Gastrocnemius medialis (tissue), 4 donors: ENCODE measurements around the gene C12orf50. TPM values are rescaled to one million over a fixed set of nuclear protein-coding genes. Genes with fewer than 3 reads are reported as not detected.
"Not testable (repeated sequence)": the region's sequence is repeated elsewhere in the genome, so short reads cannot be mapped to it uniquely, and the experiment has no call there.

Source experiments
- ATAC-seq, 2 donors: fragments of 150-250 bp; one replicate each; pipeline ENCODE4 v1.9.1; 2016
- DNase-seq, 2 donors: peaks; one replicate each; pipeline ENCODE4 v3.0.0-alpha.2; 2019
- H3K27ac ChIP-seq, 4 donors: fragments of 200-600 bp; sonication (generic); 1 replicate in 1 of 4; 2 replicates in 3 of 4; pipeline ENCODE4 v1.5.1; 2016 to 2018; ENCODE audit warnings: mild to moderate bottlenecking in 2 of 4, moderate library complexity in 1 of 4
- H3K27me3 ChIP-seq, 3 donors: fragments of 200-600 bp; sonication (generic) in 2 of 3; 1 replicate in 1 of 3; 2 replicates in 2 of 3; pipeline versions ENCODE4 v1.5.1 to v1.6.0; 2016 to 2019; ENCODE audit warnings: mild to moderate bottlenecking in 1 of 3, moderate library complexity in 1 of 3
- H3K36me3 ChIP-seq, 2 donors: fragments of 200-600 bp; sonication (generic) in 1 of 2; one replicate each; pipeline ENCODE4 v1.5.1; 2017 to 2018
- H3K4me1 ChIP-seq, 2 donors: fragments of 200-600 bp; sonication (generic) in 1 of 2; one replicate each; pipeline ENCODE4 v1.5.1; 2016 to 2017; ENCODE audit warnings: mild to moderate bottlenecking in 2 of 2
- H3K4me3 ChIP-seq, 4 donors: fragments of 200-600 bp; sonication (generic) in 3 of 4; 1 replicate in 1 of 4; 2 replicates in 3 of 4; pipeline ENCODE4 v1.5.1; 2016 to 2019; ENCODE audit warnings: mild to moderate bottlenecking in 2 of 4
- H3K9me3 ChIP-seq, 3 donors: fragments of 200-600 bp; sonication (generic) in 2 of 3; 1 replicate in 1 of 3; 2 replicates in 2 of 3; pipeline ENCODE4 v1.5.1; 2016 to 2019
- POLR2A ChIP-seq, 2 donors: fragments of 450-650 bp; IDR thresholded peaks; one replicate each; pipeline ENCODE4 v1.6.1; 2017; ENCODE audit warnings: antibody characterized with exemption in 2 of 2, mild to moderate bottlenecking in 2 of 2, moderate library complexity in 2 of 2
- in situ Hi-C, 4 donors: fragments of 200-750 bp; cut with MboI; loops; one replicate each; pipeline versions ENCODE4 v1.15.0 to v1.8.0; 2017; ENCODE audit warnings: low sequenced_read_pairs in 4 of 4
- intact Hi-C: fragments of 100-400 bp; cut with DNase I; formaldehyde crosslinking; loops from one replicate; pipeline ENCODE4 v1.15.1; 2023; ENCODE audit warnings: low total_unique reads
- total RNA-seq, 4 donors: library from RNA; depleted of rRNA; stranded (reverse); fragments of >200 nt; gene quantifications; one replicate each; pipeline versions ENCODE4 v1.1.0 to v1.2.3, GENCODE V29; 2016
- TF ChIP-seq, protein P1 (sequence below), 5 experiments: fragments of 450-650 bp in 3 of 5; fragments of 200-600 bp in 2 of 5; sonication (generic) in 2 of 5; IDR thresholded peaks in 4 of 5; conservative IDR thresholded peaks in 1 of 5; 1 replicate in 4 of 5; 2 replicates in 1 of 5; pipeline ENCODE4 v1.5.1; 2016 to 2019; ENCODE audit warnings: antibody characterized with exemption in 5 of 5, mild to moderate bottlenecking in 3 of 5, moderate library complexity in 3 of 5

Gene C12orf50
- total RNA-seq, 4 donors from 2014 or later, result not detected

DNA sequence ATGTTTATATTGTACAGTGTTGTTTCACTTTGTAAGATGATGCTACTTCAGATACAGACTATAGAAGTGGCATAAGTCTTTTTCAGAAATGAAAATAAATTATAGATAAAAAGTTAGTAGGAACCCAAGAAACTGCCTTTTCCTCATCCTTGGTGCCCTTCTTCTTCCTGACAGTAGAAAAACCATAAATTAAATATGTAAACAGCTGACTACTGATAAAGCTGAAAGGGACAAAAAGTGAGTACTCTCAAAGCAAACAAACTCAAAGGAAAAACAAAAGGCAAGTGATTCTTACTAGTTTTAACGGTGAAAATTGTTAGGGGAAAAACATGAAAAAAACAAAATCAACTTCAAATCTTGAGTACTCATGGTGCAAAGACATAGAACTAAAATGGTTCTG is 8.6 kb upstream of the C12orf50 start:
- H3K36me3 ChIP-seq, result peaks cover 0 to 6% of the 10 kb centered on the region in 2 donors
- no peaks in the 10 kb centered on the region for H3K27me3 ChIP-seq
- no peaks in the 10 kb centered on the region for H3K9me3 ChIP-seq
- no peak for TF ChIP-seq POLR2A (IDR thresholded peaks at IDR 0.05)
- TF ChIP-seq, protein P1, sequence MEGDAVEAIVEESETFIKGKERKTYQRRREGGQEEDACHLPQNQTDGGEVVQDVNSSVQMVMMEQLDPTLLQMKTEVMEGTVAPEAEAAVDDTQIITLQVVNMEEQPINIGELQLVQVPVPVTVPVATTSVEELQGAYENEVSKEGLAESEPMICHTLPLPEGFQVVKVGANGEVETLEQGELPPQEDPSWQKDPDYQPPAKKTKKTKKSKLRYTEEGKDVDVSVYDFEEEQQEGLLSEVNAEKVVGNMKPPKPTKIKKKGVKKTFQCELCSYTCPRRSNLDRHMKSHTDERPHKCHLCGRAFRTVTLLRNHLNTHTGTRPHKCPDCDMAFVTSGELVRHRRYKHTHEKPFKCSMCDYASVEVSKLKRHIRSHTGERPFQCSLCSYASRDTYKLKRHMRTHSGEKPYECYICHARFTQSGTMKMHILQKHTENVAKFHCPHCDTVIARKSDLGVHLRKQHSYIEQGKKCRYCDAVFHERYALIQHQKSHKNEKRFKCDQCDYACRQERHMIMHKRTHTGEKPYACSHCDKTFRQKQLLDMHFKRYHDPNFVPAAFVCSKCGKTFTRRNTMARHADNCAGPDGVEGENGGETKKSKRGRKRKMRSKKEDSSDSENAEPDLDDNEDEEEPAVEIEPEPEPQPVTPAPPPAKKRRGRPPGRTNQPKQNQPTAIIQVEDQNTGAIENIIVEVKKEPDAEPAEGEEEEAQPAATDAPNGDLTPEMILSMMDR (IDR thresholded peaks at IDR 0.05 in 4 of 5, conservative IDR thresholded peaks at IDR 0.05 in 1 of 5), result no peak
- no peak for ATAC-seq
- H3K27ac ChIP-seq, result no peak overlapping the region
- H3K4me1 ChIP-seq, result peaks cover 26 to 28% of the 10 kb centered on the region in 2 donors
- no peak for DNase-seq
- intact Hi-C loops (loop anchor here (10.0 kb wide), 1 partner anchor 1487 kb away; the partner anchor contains the start of genes GALNT4 and POC1B), in situ Hi-C loops (no loop called here)
- no peak overlapping the region for H3K4me3 ChIP-seq

DNA sequence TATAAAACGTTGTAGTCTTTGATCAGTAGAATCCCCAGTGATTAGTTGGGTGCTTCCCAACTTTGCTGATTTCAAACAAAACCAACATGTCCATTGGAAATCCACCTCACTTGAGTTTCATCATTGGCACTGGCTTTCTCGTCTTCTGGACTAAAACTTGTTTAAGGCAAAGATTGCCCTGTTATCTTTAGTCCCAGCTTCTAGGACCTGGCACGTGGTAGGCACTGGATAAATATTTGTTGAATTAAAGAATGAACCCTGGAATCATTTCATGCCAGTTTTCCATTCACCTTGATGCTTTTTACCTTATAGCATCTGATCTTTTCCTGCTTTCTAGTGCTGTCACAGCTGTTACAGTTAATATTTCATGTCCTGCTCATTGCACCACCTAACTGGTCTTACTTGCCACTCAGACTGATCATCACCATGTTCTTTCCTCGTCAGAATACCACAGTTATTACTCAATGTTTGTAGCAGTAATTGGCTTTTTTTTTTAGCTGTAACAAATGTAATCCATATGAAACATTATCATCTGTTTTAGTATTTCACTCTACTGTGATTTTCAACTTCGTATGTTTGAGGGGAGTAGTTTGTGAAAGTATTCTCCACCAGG is 7.3 kb upstream of the C12orf50 start:
- in situ Hi-C loops, result no loop called here

DNA sequence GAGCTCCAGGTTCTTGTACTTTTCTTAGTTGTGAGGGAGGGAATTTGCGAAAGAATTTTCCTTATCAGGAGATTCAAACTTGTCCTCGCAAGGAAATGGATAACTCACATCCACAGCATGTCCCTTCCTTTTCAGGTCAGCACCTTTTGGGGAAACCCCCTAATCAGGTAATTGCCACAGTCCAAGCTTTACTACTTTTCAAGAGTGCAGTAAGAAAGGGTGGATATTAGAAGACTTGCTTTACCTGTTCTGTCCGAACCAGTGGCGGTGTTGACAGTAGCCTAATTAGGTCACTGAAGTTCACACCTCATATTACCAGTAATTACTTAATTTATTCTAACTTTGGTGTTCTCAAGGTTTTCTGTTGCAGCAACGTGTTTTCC is 6.7 kb upstream of the C12orf50 start:
- TF ChIP-seq, protein P1 (IDR thresholded peaks at IDR 0.05 in 4 of 5, conservative IDR thresholded peaks at IDR 0.05 in 1 of 5), result no peak
- TF ChIP-seq POLR2A (IDR thresholded peaks at IDR 0.05), result no peak
- H3K27ac ChIP-seq, result peak overlapping the region; percentile 79 to 93 (median 86)
- peak; percentile 18 for ATAC-seq
- H3K4me3 ChIP-seq, result peak overlapping the region; percentile 81 to 91 (median 86)
- peaks cover 26 to 28% of the 10 kb centered on the region in 2 donors for H3K4me1 ChIP-seq
- in situ Hi-C loops, result no loop called here
- intact Hi-C loops, result loop anchor here (1.0 to 10.0 kb wide), 2 partner anchors 106 to 1489 kb away; partner anchors contain the start of genes CEP290, GALNT4, POC1B and TMTC3
- H3K9me3 ChIP-seq, result no peaks in the 10 kb centered on the region
- no peaks in the 10 kb centered on the region for H3K27me3 ChIP-seq
- H3K36me3 ChIP-seq, result no peaks in the 10 kb centered on the region
- no peak for DNase-seq

More for the DNA sequence above, 7.3 kb upstream of the C12orf50 start:
- no peak for TF ChIP-seq POLR2A (IDR thresholded peaks at IDR 0.05)
- TF ChIP-seq, protein P1 (IDR thresholded peaks at IDR 0.05 in 4 of 5, conservative IDR thresholded peaks at IDR 0.05 in 1 of 5), result no peak
- Histone ChIP-seq H3K9me3 (no peaks in the 10 kb centered on the region), H3K27me3 (no peaks in the 10 kb centered on the region), H3K36me3 (no peaks in the 10 kb centered on the region), H3K4me1 (peaks cover 26 to 28% of the 10 kb centered on the region in 2 donors), H3K4me3 (peak overlapping the region; percentile 81 to 91 (median 86)), H3K27ac (peak overlapping the region; percentile 79 to 93 (median 86))
- intact Hi-C loops, result loop anchor here (10.0 kb wide), 1 partner anchor 1488 kb away; the partner anchor contains the start of genes GALNT4 and POC1B
- DNase-seq, result no peak
- ATAC-seq, result peak; percentile 31 to 34

DNA sequence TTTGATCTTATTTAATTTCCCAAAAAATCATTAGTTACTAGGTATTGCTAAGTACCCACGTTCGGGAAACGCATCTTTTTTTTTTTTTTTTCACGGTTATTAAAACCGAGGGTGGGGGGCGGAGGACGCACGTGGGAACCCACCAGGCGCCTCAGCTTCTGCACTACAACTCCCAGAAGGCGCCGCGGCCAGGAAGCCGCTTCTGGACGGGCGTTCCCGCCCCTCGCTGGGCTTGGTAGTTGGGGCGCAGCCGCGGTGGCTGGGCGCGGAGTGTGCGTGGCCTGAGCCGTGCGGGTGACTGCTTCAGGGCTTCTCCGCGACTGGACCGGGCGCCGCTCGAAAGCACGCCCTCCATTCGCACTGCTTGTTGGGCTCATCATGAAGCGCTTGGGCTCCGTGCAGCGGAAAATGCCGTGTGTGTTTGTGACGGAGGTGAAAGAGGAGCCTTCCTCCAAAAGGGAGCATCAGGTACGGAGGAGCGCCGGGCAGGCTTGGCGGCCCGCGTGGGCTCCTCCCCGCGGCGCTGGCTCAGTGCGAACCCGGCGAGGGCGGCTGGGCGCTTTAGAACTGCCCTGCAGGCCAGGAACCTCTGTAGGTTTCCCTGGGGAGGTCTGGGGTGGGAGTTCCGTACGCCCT is 6.2 kb upstream of the C12orf50 start:
- peak; percentile 81 to 82 for DNase-seq
- Histone ChIP-seq H3K9me3 (no peaks in the 10 kb centered on the region), H3K27ac (peak overlapping the region; percentile 79 to 93 (median 86)), H3K36me3 (no peaks in the 10 kb centered on the region), H3K4me1 (peaks cover 26 to 28% of the 10 kb centered on the region in 2 donors), H3K4me3 (peak overlapping the region; percentile 81 to 91 (median 86)), H3K27me3 (no peaks in the 10 kb centered on the region)
- in situ Hi-C loops, result no loop called here
- ATAC-seq, result peak; percentile 94 to 96
- intact Hi-C loops, result loop anchor here (1.0 to 10.0 kb wide), 2 partner anchors 107 to 1489 kb away; partner anchors contain the start of genes CEP290, GALNT4, POC1B and TMTC3
- TF ChIP-seq, protein P1 (IDR thresholded peaks at IDR 0.05 in 4 of 5, conservative IDR thresholded peaks at IDR 0.05 in 1 of 5), result no peak
- TF ChIP-seq POLR2A (IDR thresholded peaks at IDR 0.05), result peak; percentile 80 to 81

DNA sequence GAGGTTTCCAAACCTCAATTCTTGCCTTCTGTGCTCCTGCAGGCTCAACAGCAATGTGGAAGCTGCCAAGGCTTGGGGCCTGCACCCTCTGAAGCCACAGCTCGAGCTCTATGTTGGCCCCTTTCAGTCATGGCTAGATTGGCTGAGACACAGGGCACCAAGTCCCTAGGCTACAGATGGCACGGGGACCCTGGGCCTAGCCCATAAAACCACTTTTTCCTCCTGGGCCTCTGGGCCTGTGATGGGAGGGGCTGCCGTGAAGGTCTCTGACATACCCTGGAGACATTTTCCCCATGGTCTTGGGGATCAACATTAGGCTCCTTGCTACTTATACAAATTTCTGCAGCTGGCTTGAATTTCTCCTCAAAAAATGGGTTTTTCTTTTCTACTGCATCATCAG is 2.0 kb upstream of the C12orf50 start:
- ATAC-seq, H3K36me3 ChIP-seq, H3K4me1 ChIP-seq, H3K27me3 ChIP-seq, H3K9me3 ChIP-seq, H3K4me3 ChIP-seq, DNase-seq, H3K27ac ChIP-seq, in situ Hi-C loops: not testable (repeated sequence)
- intact Hi-C loops, result loop anchor here (10.0 kb wide), 1 partner anchor 1494 kb away; the partner anchor contains the start of genes GALNT4 and POC1B
